ENCODE data around the gene NAV3. TPM values are rescaled to one million over a fixed set of nuclear protein-coding genes. Genes with fewer than 3 reads are reported as not detected.
"Not testable (repeated sequence)": the region's sequence is repeated elsewhere in the genome, so short reads cannot be mapped to it uniquely, and the experiment has no call there.

The NAV3 gene
- total and polyA plus RNA-seq, 7 donors: 0.50 to 13.3 (median 6.8) TPM; not detected in 1

DNA sequence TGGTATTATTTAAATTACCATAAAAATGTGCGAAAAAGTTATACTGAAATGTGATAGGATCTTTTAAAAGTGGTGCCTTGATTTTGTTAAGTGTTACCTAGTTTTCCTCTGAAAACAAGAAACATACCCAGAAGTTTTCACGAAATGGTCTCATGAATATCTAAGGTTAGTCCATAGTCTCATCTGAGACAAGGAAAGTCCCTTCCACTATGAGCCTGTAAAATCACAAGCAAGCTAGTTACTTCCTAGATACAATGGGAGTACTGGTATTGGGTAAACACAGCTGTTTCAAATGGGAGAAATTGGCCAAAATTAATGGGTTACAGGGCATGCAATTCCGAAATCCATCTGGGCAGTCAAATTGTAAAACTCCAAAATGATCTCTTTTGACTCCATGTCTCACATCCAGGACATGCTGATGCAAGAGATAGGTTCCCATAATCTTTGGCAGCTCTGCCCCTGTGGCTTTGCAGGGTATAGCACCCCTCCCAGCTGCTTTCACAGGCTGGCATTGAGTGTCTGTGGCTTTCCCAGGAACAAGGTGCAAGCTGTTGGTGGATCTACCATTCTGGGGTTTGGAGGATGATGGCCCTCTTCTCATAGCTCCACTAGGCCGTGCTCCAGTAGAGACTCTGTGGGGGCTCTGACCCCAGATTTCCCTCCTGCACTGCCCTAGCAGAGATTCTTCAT, 271.4 kb downstream of the NAV3 start:
- Histone ChIP-seq H3K36me3 (no peaks in the 10 kb centered on the region), H3K27me3 (no peaks in the 10 kb centered on the region), H3K9me3 (no peaks in the 10 kb centered on the region), H3K4me3 (no peak overlapping the region), H3K4me1 (peaks cover 0 to 9% (median 2%) of the 10 kb centered on the region in 4 donors), H3K27ac (no peak overlapping the region)
- TF ChIP-seq EP300 (IDR thresholded peaks at IDR 0.05) (no peak), POLR2A (IDR thresholded peaks at IDR 0.05) (no peak), POLR2AphosphoS5 (IDR thresholded peaks at IDR 0.05) (no peak)
- TF ChIP-seq, protein P1, sequence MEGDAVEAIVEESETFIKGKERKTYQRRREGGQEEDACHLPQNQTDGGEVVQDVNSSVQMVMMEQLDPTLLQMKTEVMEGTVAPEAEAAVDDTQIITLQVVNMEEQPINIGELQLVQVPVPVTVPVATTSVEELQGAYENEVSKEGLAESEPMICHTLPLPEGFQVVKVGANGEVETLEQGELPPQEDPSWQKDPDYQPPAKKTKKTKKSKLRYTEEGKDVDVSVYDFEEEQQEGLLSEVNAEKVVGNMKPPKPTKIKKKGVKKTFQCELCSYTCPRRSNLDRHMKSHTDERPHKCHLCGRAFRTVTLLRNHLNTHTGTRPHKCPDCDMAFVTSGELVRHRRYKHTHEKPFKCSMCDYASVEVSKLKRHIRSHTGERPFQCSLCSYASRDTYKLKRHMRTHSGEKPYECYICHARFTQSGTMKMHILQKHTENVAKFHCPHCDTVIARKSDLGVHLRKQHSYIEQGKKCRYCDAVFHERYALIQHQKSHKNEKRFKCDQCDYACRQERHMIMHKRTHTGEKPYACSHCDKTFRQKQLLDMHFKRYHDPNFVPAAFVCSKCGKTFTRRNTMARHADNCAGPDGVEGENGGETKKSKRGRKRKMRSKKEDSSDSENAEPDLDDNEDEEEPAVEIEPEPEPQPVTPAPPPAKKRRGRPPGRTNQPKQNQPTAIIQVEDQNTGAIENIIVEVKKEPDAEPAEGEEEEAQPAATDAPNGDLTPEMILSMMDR (IDR thresholded peaks at IDR 0.05): no peak
- WGBS, 2 donors: 33 to 66% methylated on average over 4 of the region's 4 CpGs
- intact Hi-C loops (cut with DNase I): no loop called here
- DNase-seq: no peak

DNA sequence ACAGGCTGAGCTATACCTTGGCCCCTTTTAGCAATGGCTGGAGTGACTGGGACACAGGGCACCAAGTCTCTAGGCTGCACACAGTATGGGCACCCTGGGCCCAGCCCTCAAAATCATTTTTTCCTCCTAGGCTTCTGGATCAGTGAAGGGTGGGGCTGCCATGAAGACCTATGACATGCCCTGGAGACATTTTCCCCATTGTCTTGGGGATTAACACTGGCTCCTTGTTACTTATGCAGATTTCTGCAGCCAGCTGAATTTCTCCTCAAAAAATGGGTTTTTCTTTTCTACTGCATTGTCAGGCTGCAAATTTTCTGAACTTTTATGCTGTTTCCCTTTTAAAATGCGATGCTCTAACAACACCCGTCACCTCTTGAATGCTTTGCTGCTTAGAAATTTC, 272.1 kb downstream of the NAV3 start:
- DNase-seq; H3K27me3 ChIP-seq; intact Hi-C loops (cut with DNase I); H3K4me3 ChIP-seq; H3K27ac ChIP-seq; H3K4me1 ChIP-seq; H3K9me3 ChIP-seq; H3K36me3 ChIP-seq: not testable (repeated sequence)
- 92% methylated on average over 2 of the region's 2 CpGs for WGBS, 2 donors

DNA sequence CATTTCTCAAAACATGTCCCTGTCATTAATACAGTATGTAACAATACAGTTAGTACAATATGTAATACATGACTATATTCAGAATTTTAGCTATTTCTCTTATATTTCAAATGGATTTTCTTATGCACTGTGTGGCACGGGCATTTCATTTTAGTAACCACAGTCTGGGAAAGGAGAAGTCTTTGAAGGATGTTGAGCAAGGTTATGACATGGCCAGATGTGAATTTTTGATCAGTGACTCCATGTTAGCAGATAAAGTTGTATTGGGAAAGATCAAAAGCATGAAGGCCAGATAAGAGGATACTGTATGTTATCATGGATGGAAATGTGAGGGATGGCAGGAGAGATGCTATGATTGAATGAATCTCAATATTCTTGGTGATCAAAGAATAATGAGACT, 285.2 kb downstream of the NAV3 start:
- Histone ChIP-seq H3K9me3 (peaks cover 0 to 5% (median 0%) of the 10 kb centered on the region in 4 donors), H3K4me1 (no peaks in the 10 kb centered on the region), H3K27ac (no peak overlapping the region), H3K4me3 (no peak overlapping the region), H3K27me3 (no peaks in the 10 kb centered on the region), H3K36me3 (no peaks in the 10 kb centered on the region)
- no peak for DNase-seq
- TF ChIP-seq, protein P1 (IDR thresholded peaks at IDR 0.05): no peak
- TF ChIP-seq POLR2A (IDR thresholded peaks at IDR 0.05) (no peak), POLR2AphosphoS5 (IDR thresholded peaks at IDR 0.05) (no peak), EP300 (IDR thresholded peaks at IDR 0.05) (no peak)
- 65 to 70% methylated on average over 1 of the region's 1 CpG for WGBS, 2 donors
- intact Hi-C loops (cut with DNase I): no loop called here

DNA sequence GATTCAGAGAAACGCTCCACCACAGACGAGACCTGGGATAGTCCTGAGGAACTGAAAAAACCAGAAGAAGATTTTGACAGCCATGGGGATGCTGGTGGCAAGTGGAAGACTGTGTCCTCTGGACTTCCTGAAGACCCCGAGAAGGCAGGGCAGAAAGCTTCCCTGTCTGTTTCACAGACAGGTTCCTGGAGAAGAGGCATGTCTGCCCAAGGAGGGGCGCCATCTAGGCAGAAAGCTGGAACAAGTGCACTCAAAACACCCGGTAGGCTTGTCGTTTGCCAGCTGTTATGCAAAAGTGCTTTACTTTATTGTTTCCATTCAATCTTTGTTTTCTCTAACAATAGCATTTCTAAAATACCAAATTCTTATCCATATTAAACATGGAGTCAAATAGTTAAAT, 287.3 kb downstream of the NAV3 start:
- DNase-seq: no peak
- no peaks in the 10 kb centered on the region for H3K4me1 ChIP-seq
- H3K27ac ChIP-seq: no peak overlapping the region
- H3K36me3 ChIP-seq: no peaks in the 10 kb centered on the region
- intact Hi-C loops (cut with DNase I): no loop called here
- H3K4me3 ChIP-seq: no peak overlapping the region
- no peaks in the 10 kb centered on the region for H3K27me3 ChIP-seq
- TF ChIP-seq EP300 (IDR thresholded peaks at IDR 0.05): no peak
- TF ChIP-seq, protein P1 (IDR thresholded peaks at IDR 0.05): no peak
- TF ChIP-seq POLR2A (IDR thresholded peaks at IDR 0.05): no peak
- TF ChIP-seq POLR2AphosphoS5 (IDR thresholded peaks at IDR 0.05): no peak
- H3K9me3 ChIP-seq: peaks cover 0 to under 1% (median 0%) of the 10 kb centered on the region in 4 donors
- WGBS, 2 donors: 65 to 72% methylated on average over 6 of the region's 6 CpGs

DNA sequence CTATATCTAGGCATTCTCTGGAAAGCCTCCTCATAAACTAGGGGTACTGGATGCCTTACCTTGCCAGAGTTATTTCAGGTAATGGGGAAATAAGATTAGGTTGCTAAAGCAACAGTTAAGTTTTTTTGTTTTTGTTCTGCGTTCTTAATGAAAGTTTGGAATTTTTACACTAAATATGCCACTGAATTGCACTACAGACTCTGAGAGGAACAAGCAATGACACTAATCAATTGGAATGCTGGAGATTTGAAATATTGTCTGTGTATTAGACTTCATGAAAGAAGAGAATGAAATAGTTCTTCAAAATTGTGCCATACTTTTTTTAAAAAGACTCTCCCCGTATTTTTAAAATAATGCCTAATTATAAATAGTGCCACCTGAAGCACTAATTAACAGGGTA, 287.8 kb downstream of the NAV3 start:
- no peaks in the 10 kb centered on the region for H3K27me3 ChIP-seq
- H3K36me3 ChIP-seq: no peaks in the 10 kb centered on the region
- H3K9me3 ChIP-seq: no peaks in the 10 kb centered on the region
- no peak for DNase-seq
- H3K4me3 ChIP-seq: no peak overlapping the region
- no peaks in the 10 kb centered on the region for H3K4me1 ChIP-seq
- 88 to 90% methylated on average over 2 of the region's 2 CpGs for WGBS, 2 donors
- intact Hi-C loops (cut with DNase I): no loop called here
- no peak for TF ChIP-seq EP300 (IDR thresholded peaks at IDR 0.05)
- TF ChIP-seq POLR2A (IDR thresholded peaks at IDR 0.05): no peak
- TF ChIP-seq, protein P1 (IDR thresholded peaks at IDR 0.05): no peak
- TF ChIP-seq POLR2AphosphoS5 (IDR thresholded peaks at IDR 0.05): no peak
- H3K27ac ChIP-seq: no peak overlapping the region

Data from sigmoid colon (tissue), 7 donors.